ENCODE data around the gene FAM13C. TPM values are rescaled to one million over a fixed set of nuclear protein-coding genes. Genes with fewer than 3 reads are reported as not detected.

The FAM13C gene
- total RNA-seq, 1 donor from 2014 or later = 5.1 TPM

GRCh38 chr10:59268460-59268859 is 93.9 kb downstream of the FAM13C start:
- Mint-ChIP-seq H3K9me3 (ENCODE audit: low read depth) (peaks cover 3% of the 10 kb centered on the region), H3K27ac (ENCODE audit: unreplicated experiment) (no peak overlapping the region), H3K36me3 (ENCODE audit: low read depth) (peaks cover 8% of the 10 kb centered on the region), H3K4me3 (ENCODE audit: unreplicated experiment) (no peak overlapping the region), H3K4me1 (ENCODE audit: low read depth) (no peaks in the 10 kb centered on the region), H3K27me3 (ENCODE audit: low read depth) (peaks cover 12% of the 10 kb centered on the region)
- DNase-seq (ENCODE audit: low spot score) = no peak
- no peak for TF ChIP-seq CTCF (IDR thresholded peaks at IDR 0.05)

- H3K27ac Mint-ChIP-seq (ENCODE audit: unreplicated experiment) = no peak overlapping the region
- H3K36me3 Mint-ChIP-seq (ENCODE audit: low read depth) = peaks cover 10% of the 10 kb centered on the region
- TF ChIP-seq CTCF (IDR thresholded peaks at IDR 0.05) = no peak
- H3K4me3 Mint-ChIP-seq (ENCODE audit: unreplicated experiment) = no peak overlapping the region
- peaks cover 12% of the 10 kb centered on the region for H3K27me3 Mint-ChIP-seq (ENCODE audit: low read depth)
- H3K4me1 Mint-ChIP-seq (ENCODE audit: low read depth) = no peaks in the 10 kb centered on the region
- H3K9me3 Mint-ChIP-seq (ENCODE audit: low read depth) = peaks cover 3% of the 10 kb centered on the region
- DNase-seq (ENCODE audit: low spot score) = no peak
Measured at GRCh38 chr10:59266321-59266720, 96.0 kb downstream of the FAM13C start.

GRCh38 chr10:59265141-59265540 is 97.2 kb downstream of the FAM13C start:
- no peak for TF ChIP-seq CTCF (IDR thresholded peaks at IDR 0.05)
- no peaks in the 10 kb centered on the region for H3K4me1 Mint-ChIP-seq (ENCODE audit: low read depth)
- H3K27ac Mint-ChIP-seq (ENCODE audit: unreplicated experiment) = no peak overlapping the region
- DNase-seq (ENCODE audit: low spot score) = no peak
- peaks cover 11% of the 10 kb centered on the region for H3K27me3 Mint-ChIP-seq (ENCODE audit: low read depth)
- H3K36me3 Mint-ChIP-seq (ENCODE audit: low read depth) = peaks cover 12% of the 10 kb centered on the region
- H3K9me3 Mint-ChIP-seq (ENCODE audit: low read depth) = peaks cover 6% of the 10 kb centered on the region
- H3K4me3 Mint-ChIP-seq (ENCODE audit: unreplicated experiment) = no peak overlapping the region

GRCh38 chr10:59258890-59259289 is 103.5 kb downstream of the FAM13C start:
- DNase-seq (ENCODE audit: low spot score) = no peak
- Mint-ChIP-seq H3K27ac (ENCODE audit: unreplicated experiment) (no peak overlapping the region), H3K36me3 (ENCODE audit: low read depth) (peaks cover 8% of the 10 kb centered on the region), H3K4me3 (ENCODE audit: unreplicated experiment) (no peak overlapping the region), H3K27me3 (ENCODE audit: low read depth) (peaks cover 5% of the 10 kb centered on the region), H3K9me3 (ENCODE audit: low read depth) (peaks cover 2% of the 10 kb centered on the region), H3K4me1 (ENCODE audit: low read depth) (no peaks in the 10 kb centered on the region)
- TF ChIP-seq CTCF (IDR thresholded peaks at IDR 0.05) = no peak

- Mint-ChIP-seq H3K27me3 (ENCODE audit: low read depth) (peaks cover 5% of the 10 kb centered on the region), H3K27ac (ENCODE audit: unreplicated experiment) (no peak overlapping the region), H3K9me3 (ENCODE audit: low read depth) (peaks cover 2% of the 10 kb centered on the region), H3K4me3 (ENCODE audit: unreplicated experiment) (no peak overlapping the region), H3K4me1 (ENCODE audit: low read depth) (no peaks in the 10 kb centered on the region), H3K36me3 (ENCODE audit: low read depth) (peaks cover 10% of the 10 kb centered on the region)
- no peak for DNase-seq (ENCODE audit: low spot score)
- no peak for TF ChIP-seq CTCF (IDR thresholded peaks at IDR 0.05)
Measured at GRCh38 chr10:59257224-59257623, 105.1 kb downstream of the FAM13C start.
